HEK293T (cell line): ENCODE data around the gene KANSL1.

Source experiments
- BHLHE40 ChIP-seq: fragments of 450-650 bp; IDR thresholded peaks from 2 replicates; pipeline ENCODE4 v1.6.1; 2016; ENCODE audit warnings: mild to moderate bottlenecking, moderate library complexity, borderline replicate concordance
- ELF4 ChIP-seq: fragments of 450-650 bp; IDR thresholded peaks from 2 replicates; pipeline ENCODE4 v1.6.1; 2017; ENCODE audit warnings: antibody characterized with exemption
- FOXK2 ChIP-seq: fragments of 450-650 bp; IDR thresholded peaks from 2 replicates; pipeline ENCODE4 v1.6.1; 2016; ENCODE audit warnings: mild to moderate bottlenecking
- FOXM1 ChIP-seq: fragments of 450-650 bp; IDR thresholded peaks from 2 replicates; pipeline ENCODE4 v1.6.1; 2017; ENCODE audit warnings: mild to moderate bottlenecking, borderline replicate concordance
- L3MBTL2 ChIP-seq: fragments of 450-650 bp; conservative IDR thresholded peaks from 2 replicates; pipeline ENCODE4 v1.6.1; 2016; ENCODE audit warnings: mild to moderate bottlenecking
- NFRKB ChIP-seq: fragments of 450-650 bp; IDR thresholded peaks from 2 replicates; pipeline ENCODE4 v1.6.1; 2016; ENCODE audit warnings: mild to moderate bottlenecking, moderate library complexity
- SP1 ChIP-seq: fragments of 450-650 bp; IDR thresholded peaks from 2 replicates; pipeline ENCODE4 v1.6.1; 2017
- SUZ12 ChIP-seq: fragments of 450-650 bp; IDR thresholded peaks from 2 replicates; pipeline ENCODE4 v1.6.1; 2016; ENCODE audit warnings: mild to moderate bottlenecking
- TARDBP ChIP-seq: fragments of 450-650 bp; IDR thresholded peaks from 2 replicates; pipeline ENCODE4 v1.6.1; 2016
- ZNF384 ChIP-seq: fragments of 450-650 bp; IDR thresholded peaks from 2 replicates; pipeline ENCODE4 v1.6.1; 2016
- TF ChIP-seq, protein P1 (sequence below): fragments of 450-650 bp; IDR thresholded peaks from 2 replicates; pipeline ENCODE4 v1.6.1; 2016

DNA sequence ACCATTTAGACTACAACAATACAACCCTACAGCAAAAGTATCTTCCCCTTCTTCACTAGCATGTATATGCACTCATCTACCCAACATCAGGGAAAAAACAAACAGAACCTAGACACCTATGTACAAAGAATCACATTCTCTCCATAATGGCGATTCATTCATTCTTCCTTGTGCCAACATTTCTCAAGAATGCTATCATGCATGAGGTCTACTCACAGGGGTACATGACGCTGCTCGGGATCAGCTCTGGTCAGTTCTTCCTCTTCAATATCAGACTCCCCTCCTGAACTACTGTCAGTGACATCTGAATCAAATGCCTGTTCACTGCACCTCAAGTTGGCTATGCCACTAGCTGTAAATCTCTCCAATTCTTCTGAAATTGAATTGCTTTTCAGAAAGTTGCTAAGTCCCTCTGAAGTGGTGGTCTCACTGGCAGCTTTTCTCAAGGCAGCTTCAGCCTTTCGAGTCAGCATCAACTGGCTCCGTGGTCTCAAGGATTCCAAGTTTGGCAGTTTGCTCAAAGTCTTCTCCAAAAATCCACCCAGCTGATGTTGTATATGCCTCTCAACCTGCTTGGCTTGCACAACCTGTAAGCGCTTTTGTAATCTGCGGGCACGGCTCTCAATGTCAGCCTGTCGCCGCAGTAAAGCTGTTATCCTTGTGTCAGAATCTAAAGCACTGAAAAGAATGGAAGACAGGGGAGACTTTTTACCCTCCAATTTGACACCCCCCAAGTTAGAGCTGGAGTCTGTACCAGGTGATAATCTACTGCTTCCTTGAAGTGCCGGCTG is 22.4 kb downstream of the KANSL1 start:
- TF ChIP-seq ELF4 (no peak), SUZ12 (no peak), BHLHE40 (no peak), FOXM1 (no peak), L3MBTL2 (no peak), TARDBP (no peak), ZNF384 (no peak), FOXK2 (no peak), SP1 (no peak), NFRKB (no peak)
- TF ChIP-seq, protein P1, sequence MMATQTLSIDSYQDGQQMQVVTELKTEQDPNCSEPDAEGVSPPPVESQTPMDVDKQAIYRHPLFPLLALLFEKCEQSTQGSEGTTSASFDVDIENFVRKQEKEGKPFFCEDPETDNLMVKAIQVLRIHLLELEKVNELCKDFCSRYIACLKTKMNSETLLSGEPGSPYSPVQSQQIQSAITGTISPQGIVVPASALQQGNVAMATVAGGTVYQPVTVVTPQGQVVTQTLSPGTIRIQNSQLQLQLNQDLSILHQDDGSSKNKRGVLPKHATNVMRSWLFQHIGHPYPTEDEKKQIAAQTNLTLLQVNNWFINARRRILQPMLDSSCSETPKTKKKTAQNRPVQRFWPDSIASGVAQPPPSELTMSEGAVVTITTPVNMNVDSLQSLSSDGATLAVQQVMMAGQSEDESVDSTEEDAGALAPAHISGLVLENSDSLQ = no peak
